ENCODE data around the gene NEUROG2.

DNA sequence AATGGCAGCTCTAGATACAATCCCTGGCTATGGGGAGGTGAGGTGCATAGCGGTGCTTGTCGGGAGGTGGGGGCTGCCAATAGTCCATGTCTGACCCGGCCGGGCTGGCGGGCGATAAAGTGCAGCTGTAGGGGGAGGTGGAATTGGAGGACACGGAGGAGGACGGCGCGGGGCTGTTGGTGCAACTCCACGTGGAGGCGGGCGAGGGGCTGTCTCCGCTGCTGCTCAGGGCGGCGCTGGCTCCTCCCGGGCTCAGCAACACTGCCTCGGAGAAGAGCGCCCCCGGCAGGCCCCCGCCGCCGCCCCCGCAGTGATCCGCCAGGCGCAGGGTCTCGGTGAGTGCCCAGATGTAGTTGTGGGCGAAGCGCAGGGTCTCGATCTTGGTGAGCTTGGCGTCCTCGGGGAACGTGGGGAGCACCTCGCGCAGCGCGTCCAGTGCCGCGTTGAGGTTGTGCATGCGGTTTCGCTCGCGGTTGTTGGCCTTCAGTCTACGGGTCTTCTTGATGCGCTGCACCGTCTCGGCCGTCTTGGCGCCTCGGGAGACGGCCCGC, 1.3 kb downstream of the NEUROG2 start:
- no peak for TF ChIP-seq CTCF (IDR thresholded peaks at IDR 0.05)
- TF ChIP-seq POLR2A (IDR thresholded peaks at IDR 0.05) = no peak
- no peak for TF ChIP-seq POLR2AphosphoS5 (IDR thresholded peaks at IDR 0.05)
- TF ChIP-seq EP300 (IDR thresholded peaks at IDR 0.05; ENCODE audit: low read depth) = no peak
